Thoracic aorta (tissue), 2 donors: ENCODE results near the gene GATA5. TPM values are rescaled to one million over a fixed set of nuclear protein-coding genes. Genes with fewer than 3 reads are reported as not detected.

Experiments used
- ATAC-seq: fragments of 150-250 bp; one replicate; pipeline ENCODE4 v1.8.0; 2017; ENCODE audit warnings: low read depth; ENCODE audit not compliant: insufficient number of reproducible peaks, low FRiP score
- DNase-seq: peaks from one replicate; pipeline ENCODE4 v3.0.0-alpha.2; 2020; ENCODE audit warnings: low spot score
- H3K27ac ChIP-seq, 2 donors: fragments of 200-600 bp; sonication (generic); 1 replicate in 1 of 2; 2 replicates in 1 of 2; pipeline ENCODE4 v1.5.1; 2016; ENCODE audit warnings: mild to moderate bottlenecking in 2 of 2, moderate library complexity in 2 of 2
- H3K27me3 ChIP-seq: fragments of 200-600 bp; sonication (generic); replicated peaks from 2 replicates; pipeline ENCODE4 v1.6.0; 2016; ENCODE audit warnings: mild to moderate bottlenecking; ENCODE audit not compliant: insufficient read depth
- H3K36me3 ChIP-seq: fragments of 200-600 bp; sonication (generic); one replicate; pipeline ENCODE4 v1.5.1; 2016
- H3K4me1 ChIP-seq, 2 donors: fragments of 200-600 bp; sonication (generic); 1 replicate in 1 of 2; 2 replicates in 1 of 2; pipeline versions ENCODE4 v1.5.1 to v1.6.0; 2016; ENCODE audit warnings: low read depth in 2 of 2, mild to moderate bottlenecking in 1 of 2; ENCODE audit not compliant: control insufficient read depth in 1 of 2
- H3K4me3 ChIP-seq: fragments of 200-600 bp; sonication (generic); 2 replicates; pipeline ENCODE4 v1.5.1; 2016; ENCODE audit warnings: mild to moderate bottlenecking
- H3K9me3 ChIP-seq: fragments of 200-600 bp; sonication (generic); 2 replicates; pipeline ENCODE4 v1.5.1; 2016
- CTCF ChIP-seq: fragments of 200-600 bp; sonication (generic); IDR thresholded peaks from one replicate; pipeline ENCODE4 v1.5.1; 2019; ENCODE audit warnings: antibody characterized with exemption
- total RNA-seq, 2 donors: library from RNA; depleted of rRNA; stranded (reverse); fragments of >200 nt; gene quantifications; one replicate each; pipeline versions ENCODE4 v1.1.0 to v1.2.3, GENCODE V29; 2016

The GATA5 gene
- total RNA-seq, 2 donors from 2014 or later: 0.27 TPM; not detected in 1

DNA sequence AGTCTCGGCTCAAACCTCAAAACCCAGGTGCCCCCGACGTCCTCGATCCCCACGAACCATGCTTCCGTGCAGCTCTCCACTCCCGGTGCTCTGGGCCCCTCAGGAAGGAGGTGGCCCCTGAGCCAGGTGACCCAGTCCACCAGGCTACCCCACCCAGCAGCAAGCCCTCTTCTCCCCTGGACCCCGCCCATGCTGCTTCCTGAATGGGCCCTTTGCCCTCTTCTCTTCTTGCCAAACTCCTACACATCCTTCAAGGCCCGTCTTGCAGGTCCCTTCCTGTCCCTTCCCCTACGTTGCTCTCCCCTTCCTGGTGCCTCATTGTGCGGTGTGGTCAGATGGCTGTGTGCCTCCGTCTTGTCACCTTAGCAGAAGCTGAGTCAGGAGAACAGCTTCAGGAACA is 3.4 kb upstream of the GATA5 start:
- H3K27me3 ChIP-seq: peaks cover 8% of the 10 kb centered on the region

GRCh38 chr20:62477669-62478455 is 2.1 kb upstream of the GATA5 start:
- no peaks in the 10 kb centered on the region for H3K9me3 ChIP-seq
- peaks cover 0 to 16% of the 10 kb centered on the region in 2 donors for H3K4me1 ChIP-seq
- no peaks in the 10 kb centered on the region for H3K36me3 ChIP-seq
- ATAC-seq: no peak
- H3K4me3 ChIP-seq: no peak overlapping the region
- DNase-seq: no peak
- H3K27ac ChIP-seq: no peak overlapping the region
- peaks cover 8% of the 10 kb centered on the region for H3K27me3 ChIP-seq
- no peak for TF ChIP-seq CTCF

More for the DNA sequence above, 3.4 kb upstream of the GATA5 start:
- Histone ChIP-seq H3K27ac (no peak overlapping the region), H3K9me3 (no peaks in the 10 kb centered on the region), H3K36me3 (no peaks in the 10 kb centered on the region), H3K4me3 (no peak overlapping the region), H3K4me1 (peaks cover 0 to 16% of the 10 kb centered on the region in 2 donors)
- ATAC-seq: no peak
- DNase-seq: no peak
- TF ChIP-seq CTCF: no peak

DNA sequence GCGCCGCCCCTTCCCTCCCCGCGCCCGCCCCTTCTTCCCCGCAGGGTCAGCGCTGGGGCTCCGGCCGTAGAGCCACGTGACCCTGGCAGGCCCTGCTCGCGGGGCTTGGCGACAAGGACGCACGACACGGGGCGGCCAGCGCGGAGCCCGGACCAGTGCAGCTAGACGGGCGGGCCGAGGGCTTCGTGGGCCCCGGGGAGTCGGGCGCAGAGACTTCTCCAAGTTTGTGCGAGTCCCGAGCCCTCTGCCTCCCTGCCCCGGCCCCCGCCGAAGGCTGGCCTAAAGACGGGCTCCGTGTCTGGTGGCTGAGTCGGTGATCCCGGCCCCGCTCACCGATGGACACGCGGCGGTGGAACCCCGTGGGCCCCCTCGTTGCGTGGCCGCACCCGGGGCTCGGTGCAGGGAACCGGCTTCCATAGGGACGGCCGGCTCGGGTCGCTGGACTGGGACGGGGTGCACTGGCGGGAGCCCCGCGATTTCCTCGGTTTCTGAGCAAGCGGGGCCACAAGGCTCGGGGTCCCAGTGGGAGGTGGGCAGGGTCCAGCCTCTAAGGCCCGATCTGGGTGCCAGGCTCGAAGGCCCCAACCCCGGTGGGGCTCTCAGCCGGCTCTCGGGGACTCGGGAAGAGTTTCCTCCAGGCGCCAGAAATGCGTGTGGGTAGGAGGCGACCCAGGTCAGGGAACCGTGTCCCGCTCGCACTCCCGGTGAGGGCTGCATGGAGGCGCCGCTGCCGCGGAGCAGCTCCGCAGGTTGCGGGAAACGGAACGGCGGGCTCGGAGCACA is 452 bp upstream of the GATA5 start:
- Histone ChIP-seq H3K4me3 (peak overlapping the region; percentile 59), H3K9me3 (no peaks in the 10 kb centered on the region), H3K36me3 (no peaks in the 10 kb centered on the region), H3K27me3 (peaks cover 8% of the 10 kb centered on the region), H3K27ac (no peak overlapping the region), H3K4me1 (peaks cover 0 to 16% of the 10 kb centered on the region in 2 donors)
- DNase-seq (no peak), ATAC-seq (no peak)
- no peak for TF ChIP-seq CTCF

GRCh38 chr20:62475027-62475771 is 596 bp downstream of the GATA5 start:
- peaks cover 0 to 16% of the 10 kb centered on the region in 2 donors for H3K4me1 ChIP-seq
- no peak overlapping the region for H3K27ac ChIP-seq
- peak overlapping the region; percentile 59 for H3K4me3 ChIP-seq
- no peak for TF ChIP-seq CTCF
- no peaks in the 10 kb centered on the region for H3K36me3 ChIP-seq
- peaks cover 8% of the 10 kb centered on the region for H3K27me3 ChIP-seq
- H3K9me3 ChIP-seq: no peaks in the 10 kb centered on the region
- DNase-seq (no peak), ATAC-seq (no peak)

- Histone ChIP-seq H3K4me1 (peaks cover 0 to 16% of the 10 kb centered on the region in 2 donors), H3K27me3 (peaks cover 8% of the 10 kb centered on the region), H3K27ac (no peak overlapping the region), H3K9me3 (no peaks in the 10 kb centered on the region), H3K36me3 (no peaks in the 10 kb centered on the region), H3K4me3 (no peak overlapping the region)
- no peak for TF ChIP-seq CTCF
- ATAC-seq: no peak
- DNase-seq: no peak
Observed at GRCh38 chr20:62474604-62475026, 1.2 kb downstream of the GATA5 start.
